SK-N-DZ (cell line): Measurements from ENCODE around the gene GLRA3.

Experiments used
- DNase-seq: peaks from one replicate; pipeline ENCODE4 v3.0.0-alpha.2; 2015; ENCODE audit warnings: low spot score

The GLRA3 gene

DNA sequence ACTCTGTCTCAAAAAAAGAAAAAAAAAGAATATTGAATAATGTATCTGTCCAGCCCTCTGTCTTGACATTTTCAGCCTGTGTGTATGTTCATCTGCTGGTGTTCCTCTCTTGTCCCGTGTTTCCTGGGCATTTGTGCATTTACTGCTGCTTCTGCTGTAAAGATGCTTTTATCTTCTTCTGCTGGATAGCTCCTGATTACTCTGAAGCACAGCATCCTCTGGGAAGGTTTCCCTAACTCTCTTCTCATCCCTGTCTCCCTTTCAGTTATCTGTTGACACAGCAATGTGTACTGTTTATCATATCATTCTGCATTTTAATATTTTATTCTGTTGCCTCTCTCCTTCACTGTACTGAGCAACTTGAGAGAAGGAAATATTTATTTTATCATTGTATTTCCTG lies 232.5 kb downstream of the GLRA3 start:
- DNase-seq = no peak

- DNase-seq = no peak
Measured at GRCh38 chr4:174595141-174595929, 233.7 kb downstream of the GLRA3 start.

GRCh38 chr4:174593701-174594100 lies 235.3 kb downstream of the GLRA3 start:
- no peak for DNase-seq

DNA sequence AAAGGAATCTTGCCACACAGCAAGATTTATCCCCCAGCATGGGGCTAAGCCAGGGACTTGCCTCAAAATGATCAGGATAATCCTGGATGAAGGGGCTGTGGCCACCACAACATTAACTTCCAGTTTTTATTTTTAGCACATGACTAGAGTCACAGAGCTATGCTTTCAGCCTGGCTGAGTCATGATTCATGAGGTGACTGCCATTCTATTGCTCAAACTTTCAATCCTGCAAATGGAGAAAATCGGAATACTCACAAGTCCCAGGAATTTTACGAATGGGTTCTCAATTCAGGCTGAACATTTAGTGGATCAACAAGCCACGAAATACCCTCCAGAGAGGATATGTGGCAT lies 236.1 kb downstream of the GLRA3 start:
- no peak for DNase-seq

DNA sequence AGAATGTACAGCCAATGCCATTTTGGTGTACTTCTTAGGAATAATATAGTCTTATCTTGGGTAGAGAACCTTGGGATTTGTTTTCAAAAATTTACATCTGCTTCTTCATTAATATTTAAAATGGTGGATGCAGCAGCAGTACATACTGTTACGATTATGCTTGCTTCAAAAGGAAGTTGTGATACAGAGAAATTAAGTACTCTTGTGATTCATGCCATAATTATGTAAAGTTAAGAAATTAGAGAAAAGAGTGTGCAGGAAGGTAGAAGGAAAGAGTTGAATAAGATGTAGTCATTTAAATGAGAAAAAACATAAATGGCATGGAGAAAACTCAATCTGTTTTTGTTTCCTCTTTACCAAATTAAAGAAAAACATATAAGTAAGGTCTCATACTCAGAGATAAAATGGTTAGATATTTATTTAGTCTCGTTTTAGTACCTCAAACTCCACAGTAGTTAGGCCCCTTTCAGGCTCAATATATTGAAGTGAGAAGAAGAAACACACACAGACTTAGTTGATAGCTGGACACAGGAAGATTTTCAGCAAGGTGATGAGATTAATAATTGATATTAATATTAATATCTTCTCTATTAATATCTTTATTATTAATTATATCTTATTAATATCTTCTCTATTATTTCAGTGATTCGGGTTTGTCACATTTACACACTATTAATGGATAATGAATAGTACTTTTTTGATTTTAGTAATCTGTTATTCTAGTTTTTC lies 236.6 kb downstream of the GLRA3 start:
- DNase-seq = no peak

GRCh38 chr4:174591243-174592021 lies 237.6 kb downstream of the GLRA3 start:
- no peak for DNase-seq

- no peak for DNase-seq
Measured at GRCh38 chr4:174590336-174590735, 238.7 kb downstream of the GLRA3 start.
